Trophoblast cell (in vitro differentiated cells and primary cell): ENCODE measurements around the gene ADCY5.

Experiments used
- DNase-seq, 2 donors: peaks; one replicate each; pipeline ENCODE4 v3.0.0-alpha.2; 2016
- H2AFZ ChIP-seq: 2 replicates; pipeline ENCODE4 v1.6.1; 2013; ENCODE audit warnings: low read length, moderate library complexity, mild to moderate bottlenecking; ENCODE audit not compliant: insufficient read depth, poor library complexity
- H2AK5ac ChIP-seq: 2 replicates; pipeline ENCODE4 v1.6.1; 2013; ENCODE audit warnings: mild to moderate bottlenecking, low read length
- H2BK120ac ChIP-seq: 2 replicates; pipeline ENCODE4 v1.6.1; 2013; ENCODE audit warnings: low read length, mild to moderate bottlenecking, moderate library complexity; ENCODE audit not compliant: insufficient read depth, poor library complexity
- H2BK12ac ChIP-seq: 2 replicates; pipeline ENCODE4 v1.6.1; 2013; ENCODE audit warnings: mild to moderate bottlenecking, low read length, moderate library complexity
- H2BK5ac ChIP-seq: 2 replicates; pipeline ENCODE4 v1.6.1; 2013; ENCODE audit warnings: low read length, low read depth, moderate library complexity, mild to moderate bottlenecking; ENCODE audit not compliant: poor library complexity
- H3K14ac ChIP-seq: 2 replicates; pipeline ENCODE4 v1.6.1; 2013; ENCODE audit warnings: mild to moderate bottlenecking, low read length
- H3K18ac ChIP-seq: 2 replicates; pipeline ENCODE4 v1.6.1; 2013; ENCODE audit warnings: mild to moderate bottlenecking, low read length
- H3K23ac ChIP-seq: 2 replicates; pipeline ENCODE4 v1.6.1; 2013; ENCODE audit warnings: low read length
- H3K27ac ChIP-seq: 2 replicates; pipeline ENCODE4 v1.5.1; 2013; ENCODE audit warnings: low read depth, mild to moderate bottlenecking, inconsistent platforms, low read length, moderate library complexity
- H3K27me3 ChIP-seq: 2 replicates; pipeline ENCODE4 v1.6.1; 2013; ENCODE audit warnings: inconsistent platforms, mild to moderate bottlenecking, low read length, moderate library complexity; ENCODE audit not compliant: insufficient read depth
- H3K36me3 ChIP-seq, 2 experiments: 1 replicate in 1 of 2; 2 replicates in 1 of 2; pipeline ENCODE4 v1.6.1; 2013; ENCODE audit warnings: low read length in 2 of 2, mild to moderate bottlenecking in 2 of 2, moderate library complexity in 1 of 2; ENCODE audit not compliant: insufficient read depth in 2 of 2, control insufficient read depth in 1 of 2
- H3K4ac ChIP-seq: 2 replicates; pipeline ENCODE4 v1.6.1; 2013; ENCODE audit warnings: low read depth, mild to moderate bottlenecking, low read length, moderate library complexity
- H3K4me1 ChIP-seq, 2 experiments: 1 replicate in 1 of 2; 2 replicates in 1 of 2; pipeline ENCODE4 v1.6.1; 2013; ENCODE audit warnings: low read length in 2 of 2, mild to moderate bottlenecking in 2 of 2, moderate library complexity in 1 of 2; ENCODE audit not compliant: insufficient read depth in 2 of 2, control insufficient read depth in 1 of 2
- H3K4me2 ChIP-seq: 2 replicates; pipeline ENCODE4 v1.6.1; 2013; ENCODE audit warnings: inconsistent platforms, mild to moderate bottlenecking, low read length, moderate library complexity
- H3K4me3 ChIP-seq: 2 replicates; pipeline ENCODE4 v1.5.1; 2013; ENCODE audit warnings: mild to moderate bottlenecking, low read depth, low read length, inconsistent platforms
- H3K79me1 ChIP-seq: one replicate; pipeline ENCODE4 v1.6.1; 2013; ENCODE audit warnings: low read length
- H3K79me2 ChIP-seq: 2 replicates; pipeline ENCODE4 v1.6.1; 2013; ENCODE audit warnings: low read length, mild to moderate bottlenecking; ENCODE audit not compliant: control insufficient read depth, insufficient read depth, poor library complexity
- H3K9ac ChIP-seq: 2 replicates; pipeline ENCODE4 v1.6.1; 2013; ENCODE audit warnings: mild to moderate bottlenecking, low read length
- H3K9me3 ChIP-seq: 2 replicates; pipeline ENCODE4 v1.6.1; 2013; ENCODE audit warnings: low read depth, mild to moderate bottlenecking, control low read depth, inconsistent platforms, low read length; ENCODE audit not compliant: insufficient read depth
- H4K12ac ChIP-seq: 2 replicates; pipeline ENCODE4 v1.6.1; 2013; ENCODE audit warnings: low read depth, mild to moderate bottlenecking, low read length, moderate library complexity
- H4K8ac ChIP-seq: 2 replicates; pipeline ENCODE4 v1.6.1; 2013; ENCODE audit warnings: low read depth, mild to moderate bottlenecking, low read length, moderate library complexity
- H4K91ac ChIP-seq: one replicate; pipeline ENCODE4 v1.6.1; 2013; ENCODE audit warnings: low read depth, mild to moderate bottlenecking, low read length, moderate library complexity
- WGBS: extraction: QIAGEN DNeasy Blood & Tissue Kit; methylation state at CpG from one replicate; pipeline ENCODE4 v1.1.7; 2013; ENCODE audit warnings: missing lambda C conversion rate; ENCODE audit not compliant: insufficient read length, insufficient coverage; ENCODE audit errors: extremely low coverage; 5-methylcytosine and 5-hydroxymethylcytosine counted together

ADCY5 gene

GRCh38 chr3:123376451-123377242, 72.2 kb downstream of the ADCY5 start:
- H3K18ac ChIP-seq = no peak overlapping the region
- H2AK5ac ChIP-seq = no peak overlapping the region
- no peaks in the 10 kb centered on the region for H3K79me2 ChIP-seq
- H3K23ac ChIP-seq = no peak overlapping the region
- H4K12ac ChIP-seq = no peak overlapping the region
- H3K4me1 ChIP-seq = peaks cover 0 to 6% of the 10 kb centered on the region in 2 experiments
- no peaks in the 10 kb centered on the region for H3K36me3 ChIP-seq
- no peaks in the 10 kb centered on the region for H3K9me3 ChIP-seq
- no peak overlapping the region for H2AFZ ChIP-seq
- no peak overlapping the region for H3K4ac ChIP-seq
- no peaks in the 10 kb centered on the region for H3K79me1 ChIP-seq
- H3K4me2 ChIP-seq = no peak overlapping the region
- no peak overlapping the region for H4K91ac ChIP-seq
- H2BK12ac ChIP-seq = no peak overlapping the region
- no peak overlapping the region for H4K8ac ChIP-seq
- no peak overlapping the region for H2BK5ac ChIP-seq
- no peak overlapping the region for H3K27ac ChIP-seq
- H3K27me3 ChIP-seq = no peaks in the 10 kb centered on the region
- no peak overlapping the region for H3K9ac ChIP-seq
- no CpG with 5 or more reads among the region's 11 CpGs for WGBS
- no peak overlapping the region for H3K14ac ChIP-seq
- no peak overlapping the region for H3K4me3 ChIP-seq
- no peak for DNase-seq
- no peak overlapping the region for H2BK120ac ChIP-seq

GRCh38 chr3:123375014-123375940, 73.6 kb downstream of the ADCY5 start:
- no peaks in the 10 kb centered on the region for H3K79me1 ChIP-seq
- no peak overlapping the region for H3K18ac ChIP-seq
- no peak overlapping the region for H4K91ac ChIP-seq
- no peak overlapping the region for H4K12ac ChIP-seq
- H3K23ac ChIP-seq = no peak overlapping the region
- H3K14ac ChIP-seq = no peak overlapping the region
- H3K4me2 ChIP-seq = no peak overlapping the region
- no peak overlapping the region for H2BK5ac ChIP-seq
- H2AK5ac ChIP-seq = no peak overlapping the region
- peaks cover 1% of the 10 kb centered on the region for H3K9me3 ChIP-seq
- no peak overlapping the region for H2BK12ac ChIP-seq
- peaks cover 0 to 8% of the 10 kb centered on the region in 2 experiments for H3K4me1 ChIP-seq
- no peak overlapping the region for H4K8ac ChIP-seq
- H3K4ac ChIP-seq = no peak overlapping the region
- DNase-seq = no peak
- H2BK120ac ChIP-seq = no peak overlapping the region
- H3K9ac ChIP-seq = no peak overlapping the region
- no peak overlapping the region for H3K4me3 ChIP-seq
- no peaks in the 10 kb centered on the region for H3K36me3 ChIP-seq
- no CpG with 5 or more reads among the region's 13 CpGs for WGBS
- no peak overlapping the region for H3K27ac ChIP-seq
- no peaks in the 10 kb centered on the region for H3K27me3 ChIP-seq
- H2AFZ ChIP-seq = no peak overlapping the region
- no peaks in the 10 kb centered on the region for H3K79me2 ChIP-seq

- WGBS = no CpG with 5 or more reads among the region's 2 CpGs
- no peak overlapping the region for H3K9ac ChIP-seq
- H3K79me1 ChIP-seq = no peaks in the 10 kb centered on the region
- H3K4me3 ChIP-seq = no peak overlapping the region
- H4K91ac ChIP-seq = no peak overlapping the region
- no peak overlapping the region for H2BK5ac ChIP-seq
- H3K14ac ChIP-seq = no peak overlapping the region
- H4K8ac ChIP-seq = no peak overlapping the region
- H3K4me1 ChIP-seq = peaks cover 0 to 8% of the 10 kb centered on the region in 2 experiments
- H2AK5ac ChIP-seq = no peak overlapping the region
- H3K27me3 ChIP-seq = no peaks in the 10 kb centered on the region
- DNase-seq = no peak
- no peak overlapping the region for H4K12ac ChIP-seq
- H3K23ac ChIP-seq = no peak overlapping the region
- no peaks in the 10 kb centered on the region for H3K79me2 ChIP-seq
- H2BK120ac ChIP-seq = no peak overlapping the region
- H3K18ac ChIP-seq = no peak overlapping the region
- H3K4me2 ChIP-seq = no peak overlapping the region
- no peak overlapping the region for H2BK12ac ChIP-seq
- H3K27ac ChIP-seq = no peak overlapping the region
- H3K4ac ChIP-seq = no peak overlapping the region
- no peak overlapping the region for H2AFZ ChIP-seq
- H3K36me3 ChIP-seq = no peaks in the 10 kb centered on the region
- peaks cover 1% of the 10 kb centered on the region for H3K9me3 ChIP-seq
Measured at GRCh38 chr3:123374016-123374415, 74.9 kb downstream of the ADCY5 start.

GRCh38 chr3:123373474-123373987, 75.4 kb downstream of the ADCY5 start:
- H2AFZ ChIP-seq = no peak overlapping the region
- no peak overlapping the region for H2BK5ac ChIP-seq
- H3K27me3 ChIP-seq = no peaks in the 10 kb centered on the region
- no peak overlapping the region for H4K8ac ChIP-seq
- H3K4me1 ChIP-seq = peaks cover 0 to 8% of the 10 kb centered on the region in 2 experiments
- no peak for DNase-seq
- no peak overlapping the region for H3K27ac ChIP-seq
- H3K23ac ChIP-seq = no peak overlapping the region
- no peak overlapping the region for H4K12ac ChIP-seq
- no peak overlapping the region for H3K18ac ChIP-seq
- no peak overlapping the region for H4K91ac ChIP-seq
- no peak overlapping the region for H3K4me2 ChIP-seq
- no peak overlapping the region for H2BK12ac ChIP-seq
- no peak overlapping the region for H3K4me3 ChIP-seq
- H3K79me2 ChIP-seq = no peaks in the 10 kb centered on the region
- no peak overlapping the region for H3K4ac ChIP-seq
- H3K79me1 ChIP-seq = no peaks in the 10 kb centered on the region
- H3K14ac ChIP-seq = no peak overlapping the region
- peaks cover 1% of the 10 kb centered on the region for H3K9me3 ChIP-seq
- no CpG with 5 or more reads among the region's 13 CpGs for WGBS
- no peak overlapping the region for H2AK5ac ChIP-seq
- H2BK120ac ChIP-seq = no peak overlapping the region
- H3K9ac ChIP-seq = no peak overlapping the region
- no peaks in the 10 kb centered on the region for H3K36me3 ChIP-seq
